Gastrocnemius medialis (tissue), 4 donors: ENCODE results near the gene RASAL2. TPM values are rescaled to one million over a fixed set of nuclear protein-coding genes. Genes with fewer than 3 reads are reported as not detected.

ENCODE experiments used
- ATAC-seq, 2 donors: fragments of 150-250 bp; one replicate each; pipeline ENCODE4 v1.9.1; 2016
- DNase-seq, 2 donors: peaks; one replicate each; pipeline ENCODE4 v3.0.0-alpha.2; 2019
- H3K27ac ChIP-seq, 4 donors: fragments of 200-600 bp; sonication (generic); 1 replicate in 1 of 4; 2 replicates in 3 of 4; pipeline ENCODE4 v1.5.1; 2016 to 2018; ENCODE audit warnings: mild to moderate bottlenecking in 2 of 4, moderate library complexity in 1 of 4
- H3K27me3 ChIP-seq, 3 donors: fragments of 200-600 bp; sonication (generic) in 2 of 3; 1 replicate in 1 of 3; 2 replicates in 2 of 3; pipeline versions ENCODE4 v1.5.1 to v1.6.0; 2016 to 2019; ENCODE audit warnings: mild to moderate bottlenecking in 1 of 3, moderate library complexity in 1 of 3
- H3K36me3 ChIP-seq, 2 donors: fragments of 200-600 bp; sonication (generic) in 1 of 2; one replicate each; pipeline ENCODE4 v1.5.1; 2017 to 2018
- H3K4me1 ChIP-seq, 2 donors: fragments of 200-600 bp; sonication (generic) in 1 of 2; one replicate each; pipeline ENCODE4 v1.5.1; 2016 to 2017; ENCODE audit warnings: mild to moderate bottlenecking in 2 of 2
- H3K4me3 ChIP-seq, 4 donors: fragments of 200-600 bp; sonication (generic) in 3 of 4; 1 replicate in 1 of 4; 2 replicates in 3 of 4; pipeline ENCODE4 v1.5.1; 2016 to 2019; ENCODE audit warnings: mild to moderate bottlenecking in 2 of 4
- H3K9me3 ChIP-seq, 3 donors: fragments of 200-600 bp; sonication (generic) in 2 of 3; 1 replicate in 1 of 3; 2 replicates in 2 of 3; pipeline ENCODE4 v1.5.1; 2016 to 2019
- CTCF ChIP-seq, 5 experiments: fragments of 450-650 bp in 3 of 5; fragments of 200-600 bp in 2 of 5; sonication (generic) in 2 of 5; IDR thresholded peaks in 4 of 5; conservative IDR thresholded peaks in 1 of 5; 1 replicate in 4 of 5; 2 replicates in 1 of 5; pipeline ENCODE4 v1.5.1; 2016 to 2019; ENCODE audit warnings: antibody characterized with exemption in 5 of 5, mild to moderate bottlenecking in 3 of 5, moderate library complexity in 3 of 5
- POLR2A ChIP-seq, 2 donors: fragments of 450-650 bp; IDR thresholded peaks; one replicate each; pipeline ENCODE4 v1.6.1; 2017; ENCODE audit warnings: antibody characterized with exemption in 2 of 2, mild to moderate bottlenecking in 2 of 2, moderate library complexity in 2 of 2
- in situ Hi-C, 4 donors: fragments of 200-750 bp; cut with MboI; loops; one replicate each; pipeline versions ENCODE4 v1.15.0 to v1.8.0; 2017; ENCODE audit warnings: low sequenced_read_pairs in 4 of 4
- intact Hi-C: fragments of 100-400 bp; cut with DNase I; formaldehyde crosslinking; loops from one replicate; pipeline ENCODE4 v1.15.1; 2023; ENCODE audit warnings: low total_unique reads
- total RNA-seq, 4 donors: library from RNA; depleted of rRNA; stranded (reverse); fragments of >200 nt; gene quantifications; one replicate each; pipeline versions ENCODE4 v1.1.0 to v1.2.3, GENCODE V29; 2016

RASAL2 gene
- total RNA-seq, 4 donors from 2014 or later, result 7.6 to 13.4 (median 8.8) TPM

- in situ Hi-C loops (no loop called here), intact Hi-C loops (no loop called here)
- TF ChIP-seq POLR2A (IDR thresholded peaks at IDR 0.05) (no peak), CTCF (IDR thresholded peaks at IDR 0.05 in 4 of 5, conservative IDR thresholded peaks at IDR 0.05 in 1 of 5) (no peak)
- Histone ChIP-seq H3K27ac (no peak overlapping the region), H3K4me1 (peaks cover 0 to 17% of the 10 kb centered on the region in 2 donors), H3K9me3 (no peaks in the 10 kb centered on the region), H3K4me3 (no peak overlapping the region), H3K36me3 (no peaks in the 10 kb centered on the region), H3K27me3 (no peaks in the 10 kb centered on the region)
- DNase-seq, result no peak
- no peak for ATAC-seq
These were observed 28.7 kb upstream of the RASAL2 start for GRCh38 chr1:178065250-178065649.

GRCh38 chr1:178066296-178066907 is 27.5 kb upstream of the RASAL2 start:
- DNase-seq (no peak), ATAC-seq (no peak)
- H3K27me3 ChIP-seq, result no peaks in the 10 kb centered on the region
- in situ Hi-C loops, result no loop called here
- no peak overlapping the region for H3K27ac ChIP-seq
- no peak for TF ChIP-seq POLR2A (IDR thresholded peaks at IDR 0.05)
- no peak for TF ChIP-seq CTCF (IDR thresholded peaks at IDR 0.05 in 4 of 5, conservative IDR thresholded peaks at IDR 0.05 in 1 of 5)
- H3K4me1 ChIP-seq, result peaks cover 0 to 6% of the 10 kb centered on the region in 2 donors
- H3K4me3 ChIP-seq, result no peak overlapping the region
- H3K9me3 ChIP-seq, result no peaks in the 10 kb centered on the region
- intact Hi-C loops, result no loop called here
- H3K36me3 ChIP-seq, result no peaks in the 10 kb centered on the region

- TF ChIP-seq POLR2A (IDR thresholded peaks at IDR 0.05), result no peak
- TF ChIP-seq CTCF (IDR thresholded peaks at IDR 0.05 in 4 of 5, conservative IDR thresholded peaks at IDR 0.05 in 1 of 5), result no peak
- Histone ChIP-seq H3K27ac (no peak overlapping the region), H3K27me3 (no peaks in the 10 kb centered on the region), H3K4me1 (no peaks in the 10 kb centered on the region), H3K4me3 (no peak overlapping the region), H3K9me3 (no peaks in the 10 kb centered on the region), H3K36me3 (no peaks in the 10 kb centered on the region)
- in situ Hi-C loops (no loop called here), intact Hi-C loops (no loop called here)
- no peak for ATAC-seq
- DNase-seq, result no peak
These were observed 26.8 kb upstream of the RASAL2 start for GRCh38 chr1:178066908-178067614.

GRCh38 chr1:178071811-178072210 is 22.1 kb upstream of the RASAL2 start:
- H3K27ac ChIP-seq, result no peak overlapping the region
- intact Hi-C loops, result no loop called here
- H3K4me3 ChIP-seq, result no peak overlapping the region
- ATAC-seq, result no peak
- H3K36me3 ChIP-seq, result no peaks in the 10 kb centered on the region
- no peaks in the 10 kb centered on the region for H3K4me1 ChIP-seq
- TF ChIP-seq CTCF (IDR thresholded peaks at IDR 0.05 in 4 of 5, conservative IDR thresholded peaks at IDR 0.05 in 1 of 5) (no peak), POLR2A (IDR thresholded peaks at IDR 0.05) (no peak)
- no peaks in the 10 kb centered on the region for H3K27me3 ChIP-seq
- in situ Hi-C loops, result no loop called here
- H3K9me3 ChIP-seq, result no peaks in the 10 kb centered on the region
- no peak for DNase-seq
